Activated CD4-positive, alpha-beta T cell treated with anti-CD3 and anti-CD28 coated beads, Interleukin-2, Interleukin-4, amounts not matched to agents 100 ng/mL and 50 ng/mL, durations not matched to agents 16 hours and 8 hours (primary cell): ENCODE measurements around the gene TMEM129.
A peak's percentile ranks its signal among the peaks of the same experiment; 100 is the strongest.
"Not testable (repeated sequence)": the region's sequence is repeated elsewhere in the genome, so short reads cannot be mapped to it uniquely, and the experiment has no call there.

ENCODE experiments used
- DNase-seq: peaks from one replicate; pipeline ENCODE4 v3.0.0-alpha.2; 2020; ENCODE audit warnings: low spot score

Gene TMEM129

GRCh38 chr4:1695913-1696312 is 25.2 kb downstream of the TMEM129 start:
- no peak for DNase-seq

DNA sequence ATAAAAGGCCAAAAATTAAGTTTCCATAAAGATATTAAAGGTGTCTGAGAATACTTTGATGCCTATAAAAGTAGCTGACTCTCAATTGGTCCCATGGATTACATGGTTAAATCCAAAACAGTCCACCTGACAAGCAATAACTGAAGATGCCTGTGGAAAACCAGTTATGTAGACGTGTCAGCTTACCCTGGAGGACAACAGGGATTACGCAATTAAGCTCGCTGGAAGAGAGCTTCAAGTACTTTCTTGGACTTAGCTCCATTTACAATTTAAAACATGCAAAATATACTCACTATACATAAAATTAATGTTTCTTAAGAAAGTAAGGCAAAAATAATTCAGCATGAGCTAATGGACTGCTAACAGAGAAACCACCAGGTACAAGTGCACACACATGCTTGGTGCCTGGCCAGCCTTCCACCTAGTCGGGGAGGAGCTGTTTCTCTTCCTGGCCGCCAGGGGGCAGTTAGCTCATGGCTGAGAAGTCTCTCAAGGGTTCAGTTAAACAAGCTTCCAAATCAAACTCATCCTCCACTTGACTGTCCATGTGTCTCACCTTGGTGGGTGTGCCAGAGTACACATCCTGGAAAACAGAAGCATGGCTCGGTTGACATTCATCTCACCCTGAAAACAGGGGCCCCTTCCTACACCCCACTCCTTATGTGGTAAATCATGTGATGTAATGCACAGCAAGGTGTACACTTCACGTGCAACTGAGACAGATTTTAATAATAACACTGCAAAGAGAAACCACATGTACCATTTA is 27.8 kb downstream of the TMEM129 start:
- DNase-seq = peak; percentile 84

- no peak for DNase-seq
Measured at GRCh38 chr4:1691737-1692373, 29.3 kb downstream of the TMEM129 start.

GRCh38 chr4:1690698-1691097 is 30.4 kb downstream of the TMEM129 start:
- no peak for DNase-seq

DNA sequence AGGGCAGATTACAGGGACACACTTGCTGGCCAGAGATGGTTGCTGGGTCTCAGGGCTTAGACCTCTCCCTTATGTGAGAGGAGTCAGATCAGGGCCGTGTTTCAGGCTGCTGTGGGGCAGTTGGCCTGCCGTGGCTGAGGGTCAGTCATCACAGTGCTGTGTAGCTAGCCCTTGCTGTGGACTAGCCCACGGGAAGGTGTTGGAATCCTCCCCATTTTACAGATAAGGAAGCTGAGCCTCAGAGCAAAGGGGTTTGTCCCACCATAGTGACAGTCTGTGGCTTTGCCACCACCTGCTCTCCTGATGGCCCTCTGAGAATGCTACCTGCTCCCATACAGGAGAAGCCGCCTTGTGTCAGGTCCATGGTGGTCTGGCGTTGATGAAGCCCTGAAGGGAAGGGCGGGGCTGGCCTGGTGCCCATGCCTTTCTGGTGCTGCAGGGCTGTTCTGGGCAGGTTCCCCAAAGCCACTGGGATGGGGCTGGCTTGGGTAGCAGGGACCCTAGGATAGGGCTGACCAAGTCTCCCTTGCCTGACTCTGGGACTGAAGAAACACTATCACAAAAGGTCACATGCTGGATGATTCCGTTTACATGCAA is 34.6 kb downstream of the TMEM129 start:
- DNase-seq = no peak

- no peak for DNase-seq
Measured at GRCh38 chr4:1685235-1686150, 35.6 kb downstream of the TMEM129 start.

DNA sequence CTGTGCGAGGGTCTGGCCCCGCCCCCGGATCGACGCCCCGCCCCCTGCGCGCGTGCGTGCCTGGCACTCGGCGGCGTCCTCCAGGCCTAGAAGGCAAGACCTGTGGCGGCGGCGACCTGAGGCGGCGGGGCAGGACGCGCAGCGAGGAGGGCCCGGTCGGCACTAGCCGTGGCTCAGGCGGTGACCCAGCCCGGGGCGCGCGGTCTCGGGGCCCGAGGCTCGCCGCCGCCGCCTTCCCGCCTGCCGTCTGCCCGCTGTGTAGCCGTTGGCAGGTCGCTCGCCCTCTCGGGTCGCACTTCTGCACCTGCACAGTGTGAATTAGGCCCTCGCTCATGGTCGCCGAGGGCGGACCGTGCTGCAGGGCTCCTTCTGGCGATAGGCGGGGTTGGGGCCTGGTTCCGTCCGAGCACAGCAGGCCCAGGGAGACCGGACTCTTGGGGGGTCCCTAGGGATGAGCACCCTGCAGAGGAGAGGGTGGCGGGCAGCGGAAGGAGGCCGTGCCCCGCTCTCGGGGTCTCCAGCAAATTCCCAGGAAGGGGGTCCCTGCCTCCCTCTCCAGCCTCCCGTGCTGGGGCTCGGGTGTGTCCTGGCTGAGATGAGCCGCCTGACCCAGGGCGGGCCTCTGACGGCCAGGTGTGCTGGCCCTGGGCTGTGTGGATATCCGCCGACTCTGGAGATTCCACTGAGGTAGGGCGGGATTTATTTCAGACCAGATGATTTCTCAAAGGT is 36.5 kb downstream of the TMEM129 start:
- peak; percentile 94 for DNase-seq

DNA sequence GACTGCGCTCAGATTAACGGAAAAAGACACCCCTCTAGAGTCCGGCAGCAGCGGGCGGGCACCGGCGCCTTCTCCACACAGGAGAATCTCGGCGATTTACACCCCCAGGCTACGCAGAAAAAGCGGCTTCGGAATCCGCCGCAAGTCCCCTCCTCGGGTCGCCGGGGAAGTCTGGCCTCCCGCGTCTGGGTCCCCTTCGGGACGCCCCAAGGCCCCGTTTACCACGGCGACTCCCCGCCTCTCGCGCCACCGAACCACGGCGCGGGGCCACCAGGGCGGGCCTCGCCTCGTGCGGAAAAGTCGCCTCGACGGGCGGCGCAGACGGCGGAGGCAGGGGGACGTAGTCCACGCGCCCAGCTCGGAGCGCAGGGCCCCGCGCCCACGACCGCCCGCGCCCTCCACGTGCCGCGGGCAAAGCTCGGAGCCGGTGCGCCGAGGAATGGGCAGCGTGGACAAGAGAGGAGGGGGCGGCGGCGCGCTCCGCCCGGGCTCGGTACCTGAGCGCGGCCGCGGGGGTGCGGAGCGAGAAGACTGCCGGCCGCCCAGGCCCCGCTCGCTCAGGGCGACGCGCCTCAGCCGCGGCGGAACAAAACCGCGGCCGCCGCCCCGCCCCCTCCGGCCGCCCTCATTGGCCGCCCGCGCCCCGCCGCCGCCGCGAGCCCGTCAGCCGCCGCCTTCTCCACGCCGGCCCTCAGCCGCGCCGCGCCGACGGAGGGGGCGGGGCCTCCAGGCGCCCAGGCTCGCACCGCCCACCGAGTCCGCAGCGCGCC is 37.2 kb downstream of the TMEM129 start, which contains the start of gene FAM53A:
Gene FAM53A, minus strand, starts transcription at position 578 of the 770 bp plus-strand sequence. CDS start 15,572 bp downstream, outside the sequence.
- no peak for DNase-seq

GRCh38 chr4:1683261-1683735 is 37.8 kb downstream of the TMEM129 start:
- DNase-seq = peak; percentile 13

GRCh38 chr4:1682860-1683259 is 38.3 kb downstream of the TMEM129 start:
- no peak for DNase-seq

DNA sequence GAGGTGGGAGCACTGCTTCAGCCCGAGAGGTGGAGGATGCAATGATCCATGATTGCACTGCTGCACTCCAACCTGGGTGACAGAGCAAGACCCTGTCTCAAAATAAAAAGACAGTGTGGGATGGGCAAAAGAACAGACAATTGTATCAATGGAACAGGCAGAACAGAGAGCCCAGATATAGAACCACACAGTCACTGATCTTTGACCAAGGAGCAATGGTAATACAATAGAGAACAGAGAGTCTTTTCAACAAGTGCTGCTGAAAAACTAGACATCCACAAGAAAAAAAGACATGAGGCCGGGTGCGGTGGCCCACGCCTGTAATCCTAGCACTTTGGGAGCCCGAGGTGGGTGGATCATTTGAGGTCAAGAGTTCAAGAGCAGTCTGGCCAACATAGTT is 42.9 kb downstream of the TMEM129 start:
- DNase-seq = no peak

DNA sequence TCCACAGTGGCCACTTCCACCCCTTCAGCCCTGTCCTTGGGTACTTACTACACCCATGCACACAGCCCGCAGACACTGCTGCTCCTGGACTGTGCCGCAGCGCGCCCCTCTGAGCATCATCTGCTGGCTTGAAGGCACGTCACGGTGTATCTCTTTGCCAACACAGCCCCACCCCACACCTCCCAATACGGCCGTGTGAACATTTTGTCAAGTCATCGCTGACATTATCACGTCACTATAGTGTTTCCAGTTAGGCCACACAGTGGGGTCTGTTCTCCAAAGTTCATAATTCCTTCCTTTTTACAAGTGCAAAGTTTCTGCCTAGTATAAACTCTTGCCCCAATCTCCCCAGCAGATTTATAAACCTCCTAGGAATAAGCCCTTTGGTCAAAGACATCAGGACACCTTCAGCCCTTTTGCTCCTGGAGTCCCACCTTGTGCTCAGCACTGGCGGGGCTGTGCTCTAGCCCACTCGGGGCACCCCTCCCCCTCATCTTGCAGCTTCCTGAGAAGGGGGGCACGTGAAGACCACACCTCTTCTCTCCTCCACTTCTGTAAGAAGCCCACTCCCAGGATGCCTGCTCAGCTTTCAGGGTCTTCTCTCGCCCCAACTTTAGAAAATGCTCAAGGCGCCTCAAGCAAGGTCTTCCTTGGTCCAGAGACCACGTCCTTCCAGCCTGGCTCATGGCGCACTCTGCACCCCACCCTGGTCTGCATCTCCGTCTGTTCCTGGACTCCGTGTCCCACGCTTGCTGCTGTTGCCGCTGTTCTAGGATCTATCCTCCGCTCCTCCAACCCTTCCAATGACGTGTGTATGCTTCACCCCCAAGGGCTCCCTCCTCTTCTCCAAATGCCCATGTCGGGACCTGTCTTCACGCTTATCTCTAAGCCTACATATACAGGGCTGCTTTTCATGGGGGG is 44.3 kb downstream of the TMEM129 start:
- no peak for DNase-seq

DNA sequence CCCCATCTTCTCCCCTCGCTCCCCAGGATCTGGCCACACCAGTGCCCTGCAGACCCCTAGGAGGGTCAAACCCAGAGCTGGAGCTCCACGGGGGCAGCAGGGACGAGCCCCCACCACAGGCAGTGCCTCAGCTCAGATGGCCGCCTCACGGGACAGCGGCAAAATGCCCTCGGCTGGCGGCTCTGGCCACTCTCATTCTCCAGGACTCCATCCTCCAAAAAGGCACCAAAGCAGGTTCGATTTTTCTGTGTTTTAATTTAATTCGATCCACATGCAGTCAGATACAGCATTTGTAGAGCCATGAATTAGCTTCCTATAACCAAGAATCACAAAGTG is 45.4 kb downstream of the TMEM129 start:
- DNase-seq = no peak

GRCh38 chr4:1675136-1675801 is 45.9 kb downstream of the TMEM129 start:
- DNase-seq = no peak

GRCh38 chr4:1674682-1675081 is 46.4 kb downstream of the TMEM129 start:
- no peak for DNase-seq

- DNase-seq = no peak
Measured at GRCh38 chr4:1673671-1674070, 47.5 kb downstream of the TMEM129 start.

DNA sequence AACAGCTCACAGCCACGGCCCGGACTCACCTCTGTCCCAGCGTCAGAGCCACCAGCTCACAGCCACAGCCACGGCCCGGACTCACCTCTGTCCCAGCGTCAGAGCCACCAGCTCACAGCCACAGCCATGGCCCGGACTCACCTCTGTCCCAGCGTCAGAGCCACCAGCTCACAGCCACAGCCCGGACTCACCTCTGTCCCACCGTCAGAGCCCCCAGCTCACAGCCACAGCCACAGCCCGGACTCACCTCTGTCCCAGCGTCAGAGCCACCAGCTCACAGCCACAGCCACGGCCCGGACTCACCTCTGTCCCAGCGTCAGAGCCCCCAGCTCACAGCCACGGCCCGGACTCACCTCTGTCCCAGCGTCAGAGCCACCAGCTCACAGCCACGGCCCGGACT is 50.1 kb downstream of the TMEM129 start:
- DNase-seq = not testable (repeated sequence)

GRCh38 chr4:1670279-1670678 is 50.8 kb downstream of the TMEM129 start:
- no peak for DNase-seq

- no peak for DNase-seq
Measured at GRCh38 chr4:1669850-1670249, 51.3 kb downstream of the TMEM129 start.
